ENCODE results near the gene CLDN34. TPM values are rescaled to one million over a fixed set of nuclear protein-coding genes. Genes with fewer than 3 reads are reported as not detected.

Gene CLDN34
- total RNA-seq, 4 donors from 2014 or later: not detected

- Histone ChIP-seq H3K4me1 (no peaks in the 10 kb centered on the region), H3K27me3 (no peaks in the 10 kb centered on the region), H3K9me3 (no peaks in the 10 kb centered on the region), H3K27ac (no peak overlapping the region), H3K36me3 (no peaks in the 10 kb centered on the region), H3K4me3 (no peak overlapping the region)
- DNase-seq: no peak
- no peak for TF ChIP-seq CTCF (IDR thresholded peaks at IDR 0.05)
- TF ChIP-seq POLR2A (IDR thresholded peaks at IDR 0.05): no peak
These were observed 41.2 kb upstream of the CLDN34 start for GRCh38 chrX:9926002-9926401.

GRCh38 chrX:9927698-9928482, 39.3 kb upstream of the CLDN34 start:
- Histone ChIP-seq H3K36me3 (no peaks in the 10 kb centered on the region), H3K9me3 (no peaks in the 10 kb centered on the region), H3K27ac (no peak overlapping the region), H3K27me3 (no peaks in the 10 kb centered on the region), H3K4me3 (no peak overlapping the region), H3K4me1 (no peaks in the 10 kb centered on the region)
- TF ChIP-seq CTCF (IDR thresholded peaks at IDR 0.05): no peak
- no peak for DNase-seq

GRCh38 chrX:9935436-9935835, 31.7 kb upstream of the CLDN34 start:
- TF ChIP-seq CTCF (IDR thresholded peaks at IDR 0.05): no peak
- no peak for TF ChIP-seq POLR2A (IDR thresholded peaks at IDR 0.05)
- no peak for DNase-seq
- Histone ChIP-seq H3K9me3 (no peaks in the 10 kb centered on the region), H3K4me3 (no peak overlapping the region), H3K27me3 (no peaks in the 10 kb centered on the region), H3K4me1 (no peaks in the 10 kb centered on the region), H3K27ac (no peak overlapping the region), H3K36me3 (no peaks in the 10 kb centered on the region)

DNA sequence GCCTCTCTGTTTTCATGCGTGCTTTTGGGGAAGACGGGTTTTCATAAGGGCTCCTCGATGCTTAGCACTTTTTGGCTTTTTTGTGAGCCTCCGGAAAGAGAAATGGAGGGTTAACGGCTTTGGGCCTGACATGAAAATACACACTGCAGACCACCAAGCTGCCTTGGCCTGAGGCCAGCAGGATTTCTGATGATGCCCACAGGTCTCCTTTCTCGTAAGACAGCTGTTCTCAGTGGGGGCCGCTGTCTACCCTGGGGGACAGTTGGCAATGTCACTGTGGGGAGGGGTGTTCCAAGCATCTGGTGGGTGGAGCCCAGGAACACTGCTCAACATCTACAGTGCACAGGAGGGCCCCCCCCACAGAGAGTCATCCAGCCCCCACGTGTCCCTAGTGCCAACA, 29.4 kb upstream of the CLDN34 start:
- H3K4me3 ChIP-seq: no peak overlapping the region
- H3K4me1 ChIP-seq: no peaks in the 10 kb centered on the region
- H3K27me3 ChIP-seq: no peaks in the 10 kb centered on the region
- no peak for DNase-seq
- H3K9me3 ChIP-seq: no peaks in the 10 kb centered on the region
- H3K27ac ChIP-seq: no peak overlapping the region
- TF ChIP-seq POLR2A (IDR thresholded peaks at IDR 0.05) (no peak), CTCF (IDR thresholded peaks at IDR 0.05) (no peak)
- no peaks in the 10 kb centered on the region for H3K36me3 ChIP-seq

DNA sequence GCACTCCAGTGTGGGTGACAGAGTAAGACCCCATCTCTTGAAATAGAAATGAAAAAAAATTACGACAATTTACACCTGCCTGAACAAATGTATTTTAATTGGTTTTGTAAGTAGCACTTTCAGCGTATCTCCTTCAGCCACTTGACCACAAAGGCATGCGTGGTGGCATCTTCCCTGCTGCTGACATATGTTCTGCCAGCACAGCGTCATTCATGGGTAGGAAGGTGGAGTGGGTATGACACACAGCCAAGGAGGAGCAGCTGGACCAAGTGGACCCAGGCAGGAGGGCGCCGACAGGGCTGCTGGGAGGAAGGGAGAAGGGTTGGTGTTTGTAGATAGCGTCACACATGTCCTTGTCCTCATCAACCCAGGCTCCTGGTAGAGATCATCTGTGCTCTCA, 28.6 kb upstream of the CLDN34 start:
- H3K4me3 ChIP-seq: no peak overlapping the region
- DNase-seq: no peak
- H3K4me1 ChIP-seq: no peaks in the 10 kb centered on the region
- no peaks in the 10 kb centered on the region for H3K9me3 ChIP-seq
- TF ChIP-seq POLR2A (IDR thresholded peaks at IDR 0.05): no peak
- no peak for TF ChIP-seq CTCF (IDR thresholded peaks at IDR 0.05)
- H3K36me3 ChIP-seq: no peaks in the 10 kb centered on the region
- no peaks in the 10 kb centered on the region for H3K27me3 ChIP-seq
- H3K27ac ChIP-seq: no peak overlapping the region
